Brain microvascular endothelial cell (primary cell): ENCODE data around the gene TMCO4.

Source experiments
- DNase-seq: peaks from one replicate; pipeline ENCODE4 v3.0.0-alpha.2; 2020
- H3K27ac ChIP-seq: fragments of 250-450 bp; sonication (Bioruptor Pico); 2 replicates; pipeline ENCODE4 v1.5.1; 2020; ENCODE audit warnings: mild to moderate bottlenecking, moderate library complexity
- H3K27me3 ChIP-seq: fragments of 250-450 bp; sonication (Bioruptor Pico); replicated peaks from 2 replicates; pipeline ENCODE4 v1.5.1; 2020; ENCODE audit warnings: mild to moderate bottlenecking
- H3K36me3 ChIP-seq: fragments of 250-450 bp; sonication (Bioruptor Pico); replicated peaks from 2 replicates; pipeline ENCODE4 v1.5.1; 2020; ENCODE audit warnings: mild to moderate bottlenecking
- H3K4me3 ChIP-seq: 2 replicates; pipeline ENCODE4 v1.5.1; 2011; ENCODE audit warnings: low read depth, mild to moderate bottlenecking, control low read depth, low read length, moderate library complexity
- CTCF ChIP-seq: IDR thresholded peaks from 2 replicates; pipeline ENCODE4 v1.5.1; 2011; ENCODE audit warnings: low read depth, mild to moderate bottlenecking, moderate library complexity, low read length, control low read depth, inconsistent platforms; ENCODE audit errors: missing control alignments
- in situ Hi-C: cut with HindIII; loops from 2 replicates; pipeline ENCODE4 v1.10.0; 2017; ENCODE audit warnings: low sequenced_read_pairs, low pct_ligation_motif_present

TMCO4 gene

GRCh38 chr1:19733615-19734014 is 66.1 kb downstream of the TMCO4 start:
- no peak for TF ChIP-seq CTCF
- Histone ChIP-seq H3K4me3 (no peak overlapping the region), H3K27ac (no peak overlapping the region), H3K27me3 (no peaks in the 10 kb centered on the region), H3K36me3 (no peaks in the 10 kb centered on the region)
- DNase-seq: no peak
- in situ Hi-C loops: no loop called here

GRCh38 chr1:19731311-19731821 is 68.3 kb downstream of the TMCO4 start:
- no peak for TF ChIP-seq CTCF
- Histone ChIP-seq H3K27me3 (no peaks in the 10 kb centered on the region), H3K36me3 (no peaks in the 10 kb centered on the region), H3K27ac (no peak overlapping the region), H3K4me3 (no peak overlapping the region)
- DNase-seq: no peak
- in situ Hi-C loops: no loop called here

- no peak overlapping the region for H3K4me3 ChIP-seq
- in situ Hi-C loops: no loop called here
- no peaks in the 10 kb centered on the region for H3K27me3 ChIP-seq
- no peaks in the 10 kb centered on the region for H3K36me3 ChIP-seq
- TF ChIP-seq CTCF: no peak
- no peak for DNase-seq
- no peak overlapping the region for H3K27ac ChIP-seq
Observed at GRCh38 chr1:19730793-19731192, 68.9 kb downstream of the TMCO4 start.

- H3K4me3 ChIP-seq: no peak overlapping the region
- in situ Hi-C loops: no loop called here
- no peak for TF ChIP-seq CTCF
- no peaks in the 10 kb centered on the region for H3K27me3 ChIP-seq
- H3K27ac ChIP-seq: no peak overlapping the region
- H3K36me3 ChIP-seq: no peaks in the 10 kb centered on the region
- DNase-seq: no peak
Observed at GRCh38 chr1:19730232-19730631, 69.5 kb downstream of the TMCO4 start.

GRCh38 chr1:19728413-19729145 is 71.1 kb downstream of the TMCO4 start:
- TF ChIP-seq CTCF: no peak
- H3K27ac ChIP-seq: no peak overlapping the region
- in situ Hi-C loops: no loop called here
- no peaks in the 10 kb centered on the region for H3K27me3 ChIP-seq
- no peak for DNase-seq
- H3K36me3 ChIP-seq: no peaks in the 10 kb centered on the region
- H3K4me3 ChIP-seq: no peak overlapping the region

GRCh38 chr1:19725606-19726005 is 74.1 kb downstream of the TMCO4 start:
- Histone ChIP-seq H3K36me3 (no peaks in the 10 kb centered on the region), H3K27me3 (no peaks in the 10 kb centered on the region), H3K27ac (no peak overlapping the region), H3K4me3 (no peak overlapping the region)
- in situ Hi-C loops: no loop called here
- DNase-seq: no peak
- no peak for TF ChIP-seq CTCF
